OCI-LY1 (cell line): Measurements from ENCODE around the gene REC114.

Source experiments
- H2AFZ ChIP-seq: fragments of 200-600 bp; sonication (generic), shearing (Covaris generic); 2 replicates; pipeline ENCODE4 v1.6.0; 2014; ENCODE audit warnings: antibody characterized with exemption, mild to moderate bottlenecking, low read length
- H3F3A ChIP-seq: fragments of 200-600 bp; sonication (generic), shearing (Covaris generic); 2 replicates; pipeline ENCODE4 v1.6.0; 2014; ENCODE audit warnings: mild to moderate bottlenecking, antibody characterized with exemption, low read length, moderate library complexity; ENCODE audit not compliant: insufficient read depth
- H3K27ac ChIP-seq: fragments of 200-600 bp; sonication (generic); 2 replicates; pipeline ENCODE4 v1.5.1; 2014; ENCODE audit warnings: low read length, mixed run types, mild to moderate bottlenecking, low read depth; ENCODE audit not compliant: poor library complexity, severe bottlenecking
- H3K27me3 ChIP-seq: fragments of 200-600 bp; sonication (generic); 2 replicates; pipeline ENCODE4 v1.6.0; 2014; ENCODE audit warnings: antibody characterized with exemption, mild to moderate bottlenecking, low read length, moderate library complexity; ENCODE audit not compliant: insufficient read depth
- H3K36me3 ChIP-seq: fragments of 200-600 bp; sonication (generic); 2 replicates; pipeline ENCODE4 v1.6.1; 2014; ENCODE audit warnings: mild to moderate bottlenecking, antibody characterized with exemption, low read length, moderate library complexity, mixed read lengths; ENCODE audit not compliant: insufficient read depth
- H3K4me1 ChIP-seq: fragments of 200-600 bp; sonication (generic); 2 replicates; pipeline ENCODE4 v1.5.1; 2014; ENCODE audit warnings: mild to moderate bottlenecking, low read length, moderate library complexity; ENCODE audit not compliant: insufficient read depth, severe bottlenecking
- H3K4me2 ChIP-seq: fragments of 200-600 bp; sonication (generic), shearing (Covaris generic); 2 replicates; pipeline ENCODE4 v1.6.1; 2014; ENCODE audit warnings: low read length
- H3K4me3 ChIP-seq: fragments of 200-600 bp; sonication (generic); 2 replicates; pipeline ENCODE4 v1.5.1; 2014; ENCODE audit warnings: low read length, low read depth, mild to moderate bottlenecking, mixed read lengths; ENCODE audit not compliant: poor library complexity, severe bottlenecking
- H3K79me2 ChIP-seq: fragments of 200-600 bp; shearing (Covaris generic); 2 replicates; pipeline ENCODE4 v1.6.1; 2016; ENCODE audit warnings: mixed run types, low read length, mixed read lengths; ENCODE audit not compliant: insufficient read depth
- H3K9ac ChIP-seq: fragments of 200-600 bp; sonication (generic), shearing (Covaris generic); 2 replicates; pipeline ENCODE4 v1.6.1; 2014; ENCODE audit warnings: mild to moderate bottlenecking, low read length, mixed read lengths
- H3K9me2 ChIP-seq: fragments of 200-600 bp; sonication (generic), shearing (Covaris generic); 2 replicates; pipeline ENCODE4 v1.6.1; 2014; ENCODE audit warnings: low read depth, mild to moderate bottlenecking, low read length, mixed read lengths
- H3K9me3 ChIP-seq: fragments of 200-600 bp; shearing (Covaris generic); 2 replicates; pipeline ENCODE4 v1.6.1; 2014; ENCODE audit warnings: low read length, mixed read lengths
- H4K20me1 ChIP-seq: fragments of 200-600 bp; sonication (generic), shearing (Covaris generic); 2 replicates; pipeline ENCODE4 v1.6.0; 2016; ENCODE audit warnings: mild to moderate bottlenecking, low read length; ENCODE audit not compliant: insufficient read depth
- EZH2 ChIP-seq: fragments of 200-600 bp; sonication (generic), shearing (Covaris generic); IDR thresholded peaks from 2 replicates; pipeline ENCODE4 v1.8.0; 2017; ENCODE audit warnings: borderline replicate concordance, mixed run types, mild to moderate bottlenecking, antibody characterized with exemption, low read length, moderate library complexity, mixed read lengths
- TF ChIP-seq, protein P1 (sequence below): fragments of 200-600 bp; sonication (generic), shearing (Covaris generic); IDR thresholded peaks from 2 replicates; pipeline ENCODE4 v1.5.1; 2017; ENCODE audit warnings: mild to moderate bottlenecking, antibody characterized with exemption, low read length, moderate library complexity, mixed read lengths

Gene REC114, protein sequence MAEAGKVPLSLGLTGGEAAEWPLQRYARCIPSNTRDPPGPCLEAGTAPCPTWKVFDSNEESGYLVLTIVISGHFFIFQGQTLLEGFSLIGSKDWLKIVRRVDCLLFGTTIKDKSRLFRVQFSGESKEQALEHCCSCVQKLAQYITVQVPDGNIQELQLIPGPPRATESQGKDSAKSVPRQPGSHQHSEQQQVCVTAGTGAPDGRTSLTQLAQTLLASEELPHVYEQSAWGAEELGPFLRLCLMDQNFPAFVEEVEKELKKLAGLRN

DNA sequence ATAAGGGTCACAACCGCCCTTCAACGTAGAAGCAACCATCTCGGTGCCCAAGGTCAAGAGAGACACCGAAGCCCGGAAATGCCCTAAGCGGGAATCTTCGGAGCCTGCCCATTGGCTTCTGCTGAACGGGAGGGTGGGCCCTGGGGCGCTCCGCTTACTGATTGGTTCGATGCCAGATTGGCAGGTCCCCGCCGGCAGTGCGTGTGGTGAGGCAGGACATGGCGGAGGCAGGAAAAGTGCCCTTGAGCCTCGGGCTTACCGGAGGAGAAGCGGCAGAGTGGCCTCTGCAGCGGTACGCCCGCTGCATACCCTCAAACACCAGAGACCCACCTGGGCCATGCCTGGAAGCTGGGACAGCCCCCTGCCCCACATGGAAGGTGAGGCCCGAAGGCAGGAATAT is at the start of gene REC114:
Gene REC114 (plus strand): TSS at position 197 of the 400 bp plus-strand sequence. CDS start 22 bp downstream, at position 219.
- TF ChIP-seq EZH2 = no peak
- TF ChIP-seq, protein P1, sequence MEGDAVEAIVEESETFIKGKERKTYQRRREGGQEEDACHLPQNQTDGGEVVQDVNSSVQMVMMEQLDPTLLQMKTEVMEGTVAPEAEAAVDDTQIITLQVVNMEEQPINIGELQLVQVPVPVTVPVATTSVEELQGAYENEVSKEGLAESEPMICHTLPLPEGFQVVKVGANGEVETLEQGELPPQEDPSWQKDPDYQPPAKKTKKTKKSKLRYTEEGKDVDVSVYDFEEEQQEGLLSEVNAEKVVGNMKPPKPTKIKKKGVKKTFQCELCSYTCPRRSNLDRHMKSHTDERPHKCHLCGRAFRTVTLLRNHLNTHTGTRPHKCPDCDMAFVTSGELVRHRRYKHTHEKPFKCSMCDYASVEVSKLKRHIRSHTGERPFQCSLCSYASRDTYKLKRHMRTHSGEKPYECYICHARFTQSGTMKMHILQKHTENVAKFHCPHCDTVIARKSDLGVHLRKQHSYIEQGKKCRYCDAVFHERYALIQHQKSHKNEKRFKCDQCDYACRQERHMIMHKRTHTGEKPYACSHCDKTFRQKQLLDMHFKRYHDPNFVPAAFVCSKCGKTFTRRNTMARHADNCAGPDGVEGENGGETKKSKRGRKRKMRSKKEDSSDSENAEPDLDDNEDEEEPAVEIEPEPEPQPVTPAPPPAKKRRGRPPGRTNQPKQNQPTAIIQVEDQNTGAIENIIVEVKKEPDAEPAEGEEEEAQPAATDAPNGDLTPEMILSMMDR = no peak
- no peak within 1 kb of the TSS for H3K27ac ChIP-seq
- H3K27me3 ChIP-seq = no peaks in the 10 kb centered on the region
- no peaks in the 10 kb centered on the region for H3K9me3 ChIP-seq
- H3K9me2 ChIP-seq = no peaks in the 10 kb centered on the region
- H4K20me1 ChIP-seq = no peaks in the 10 kb centered on the region
- no peaks in the 10 kb centered on the region for H3K79me2 ChIP-seq
- H3F3A ChIP-seq = no peaks in the 10 kb centered on the region
- H3K4me3 ChIP-seq = no peak within 1 kb of the TSS
- no peaks in the 10 kb centered on the region for H3K36me3 ChIP-seq
- H3K9ac ChIP-seq = no peak within 1 kb of the TSS
- H2AFZ ChIP-seq = no peak within 1 kb of the TSS
- H3K4me2 ChIP-seq = no peak within 1 kb of the TSS
- H3K4me1 ChIP-seq = no peaks in the 10 kb centered on the region

DNA sequence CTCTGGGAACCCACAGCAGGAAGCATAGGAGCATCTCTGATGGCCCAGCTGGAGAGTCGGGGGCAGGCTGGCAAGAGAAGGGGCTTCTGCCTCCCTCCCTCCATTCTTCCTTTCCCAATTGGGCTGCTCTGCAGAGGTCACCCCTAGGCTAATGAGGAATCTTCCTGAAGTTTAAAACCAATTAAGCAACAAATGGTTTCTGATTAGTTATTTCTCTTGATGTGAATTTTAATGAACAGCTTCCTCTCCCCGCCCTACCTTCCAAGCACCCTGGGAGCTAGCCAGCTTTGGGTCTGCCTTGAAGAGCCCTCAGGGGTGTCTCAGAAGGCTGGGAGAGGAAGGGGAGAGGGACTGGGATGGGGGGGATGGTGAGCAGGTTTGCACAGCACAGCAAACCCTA is 49.6 kb upstream of the REC114 start:
- no peak for TF ChIP-seq EZH2
- TF ChIP-seq, protein P1 = no peak
- Histone ChIP-seq H3K4me3 (no peak overlapping the region), H3K27me3 (no peaks in the 10 kb centered on the region), H3K9ac (no peak overlapping the region), H3K27ac (no peak overlapping the region), H3K79me2 (no peaks in the 10 kb centered on the region), H3K4me2 (no peak overlapping the region), H2AFZ (no peak overlapping the region), H4K20me1 (no peaks in the 10 kb centered on the region), H3K36me3 (no peaks in the 10 kb centered on the region), H3K9me2 (no peaks in the 10 kb centered on the region), H3F3A (no peaks in the 10 kb centered on the region), H3K9me3 (no peaks in the 10 kb centered on the region), H3K4me1 (no peaks in the 10 kb centered on the region)

DNA sequence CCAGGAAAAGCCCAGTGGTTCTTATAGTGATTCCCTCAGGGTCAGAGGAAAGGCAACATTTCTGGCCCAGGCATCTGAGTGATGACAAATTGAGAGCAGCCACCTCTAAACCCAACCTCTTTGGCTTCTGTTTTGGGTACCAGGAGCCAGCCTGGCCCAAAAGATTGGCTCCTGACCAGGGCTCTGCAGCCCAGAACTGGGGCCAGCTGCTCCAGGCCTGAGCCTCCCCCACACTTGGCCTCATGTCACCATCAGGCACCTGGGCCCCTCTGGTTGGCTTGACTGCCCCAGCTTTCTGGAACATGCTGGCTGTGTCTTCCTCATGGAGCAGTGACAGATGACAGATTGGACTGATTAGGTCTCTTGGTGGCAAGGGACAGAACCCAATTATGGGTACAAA is 48.2 kb upstream of the REC114 start:
- H3K4me2 ChIP-seq = no peak overlapping the region
- H3K9me2 ChIP-seq = no peaks in the 10 kb centered on the region
- no peaks in the 10 kb centered on the region for H3F3A ChIP-seq
- TF ChIP-seq, protein P1 = no peak
- no peak for TF ChIP-seq EZH2
- H3K9me3 ChIP-seq = no peaks in the 10 kb centered on the region
- no peak overlapping the region for H3K27ac ChIP-seq
- no peaks in the 10 kb centered on the region for H3K27me3 ChIP-seq
- no peaks in the 10 kb centered on the region for H3K4me1 ChIP-seq
- no peak overlapping the region for H3K4me3 ChIP-seq
- no peak overlapping the region for H3K9ac ChIP-seq
- H4K20me1 ChIP-seq = no peaks in the 10 kb centered on the region
- no peak overlapping the region for H2AFZ ChIP-seq
- H3K79me2 ChIP-seq = no peaks in the 10 kb centered on the region
- H3K36me3 ChIP-seq = no peaks in the 10 kb centered on the region
